Trophoblast cell (in vitro differentiated cells and primary cell): Measurements from ENCODE around the gene AACS.

Experiments
- DNase-seq, 2 donors: peaks; one replicate each; pipeline ENCODE4 v3.0.0-alpha.2; 2016
- H2AFZ ChIP-seq: 2 replicates; pipeline ENCODE4 v1.6.1; 2013; ENCODE audit warnings: low read length, moderate library complexity, mild to moderate bottlenecking; ENCODE audit not compliant: insufficient read depth, poor library complexity
- H2AK5ac ChIP-seq: 2 replicates; pipeline ENCODE4 v1.6.1; 2013; ENCODE audit warnings: mild to moderate bottlenecking, low read length
- H2BK120ac ChIP-seq: 2 replicates; pipeline ENCODE4 v1.6.1; 2013; ENCODE audit warnings: low read length, mild to moderate bottlenecking, moderate library complexity; ENCODE audit not compliant: insufficient read depth, poor library complexity
- H2BK12ac ChIP-seq: 2 replicates; pipeline ENCODE4 v1.6.1; 2013; ENCODE audit warnings: mild to moderate bottlenecking, low read length, moderate library complexity
- H2BK5ac ChIP-seq: 2 replicates; pipeline ENCODE4 v1.6.1; 2013; ENCODE audit warnings: low read length, low read depth, moderate library complexity, mild to moderate bottlenecking; ENCODE audit not compliant: poor library complexity
- H3K14ac ChIP-seq: 2 replicates; pipeline ENCODE4 v1.6.1; 2013; ENCODE audit warnings: mild to moderate bottlenecking, low read length
- H3K18ac ChIP-seq: 2 replicates; pipeline ENCODE4 v1.6.1; 2013; ENCODE audit warnings: mild to moderate bottlenecking, low read length
- H3K23ac ChIP-seq: 2 replicates; pipeline ENCODE4 v1.6.1; 2013; ENCODE audit warnings: low read length
- H3K27ac ChIP-seq: 2 replicates; pipeline ENCODE4 v1.5.1; 2013; ENCODE audit warnings: low read depth, mild to moderate bottlenecking, inconsistent platforms, low read length, moderate library complexity
- H3K27me3 ChIP-seq: 2 replicates; pipeline ENCODE4 v1.6.1; 2013; ENCODE audit warnings: inconsistent platforms, mild to moderate bottlenecking, low read length, moderate library complexity; ENCODE audit not compliant: insufficient read depth
- H3K36me3 ChIP-seq, 2 experiments: 1 replicate in 1 of 2; 2 replicates in 1 of 2; pipeline ENCODE4 v1.6.1; 2013; ENCODE audit warnings: low read length in 2 of 2, mild to moderate bottlenecking in 2 of 2, moderate library complexity in 1 of 2; ENCODE audit not compliant: insufficient read depth in 2 of 2, control insufficient read depth in 1 of 2
- H3K4ac ChIP-seq: 2 replicates; pipeline ENCODE4 v1.6.1; 2013; ENCODE audit warnings: low read depth, mild to moderate bottlenecking, low read length, moderate library complexity
- H3K4me1 ChIP-seq, 2 experiments: 1 replicate in 1 of 2; 2 replicates in 1 of 2; pipeline ENCODE4 v1.6.1; 2013; ENCODE audit warnings: low read length in 2 of 2, mild to moderate bottlenecking in 2 of 2, moderate library complexity in 1 of 2; ENCODE audit not compliant: insufficient read depth in 2 of 2, control insufficient read depth in 1 of 2
- H3K4me2 ChIP-seq: 2 replicates; pipeline ENCODE4 v1.6.1; 2013; ENCODE audit warnings: inconsistent platforms, mild to moderate bottlenecking, low read length, moderate library complexity
- H3K4me3 ChIP-seq: 2 replicates; pipeline ENCODE4 v1.5.1; 2013; ENCODE audit warnings: mild to moderate bottlenecking, low read depth, low read length, inconsistent platforms
- H3K79me1 ChIP-seq: one replicate; pipeline ENCODE4 v1.6.1; 2013; ENCODE audit warnings: low read length
- H3K79me2 ChIP-seq: 2 replicates; pipeline ENCODE4 v1.6.1; 2013; ENCODE audit warnings: low read length, mild to moderate bottlenecking; ENCODE audit not compliant: control insufficient read depth, insufficient read depth, poor library complexity
- H3K9ac ChIP-seq: 2 replicates; pipeline ENCODE4 v1.6.1; 2013; ENCODE audit warnings: mild to moderate bottlenecking, low read length
- H3K9me3 ChIP-seq: 2 replicates; pipeline ENCODE4 v1.6.1; 2013; ENCODE audit warnings: low read depth, mild to moderate bottlenecking, control low read depth, inconsistent platforms, low read length; ENCODE audit not compliant: insufficient read depth
- H4K12ac ChIP-seq: 2 replicates; pipeline ENCODE4 v1.6.1; 2013; ENCODE audit warnings: low read depth, mild to moderate bottlenecking, low read length, moderate library complexity
- H4K8ac ChIP-seq: 2 replicates; pipeline ENCODE4 v1.6.1; 2013; ENCODE audit warnings: low read depth, mild to moderate bottlenecking, low read length, moderate library complexity
- H4K91ac ChIP-seq: one replicate; pipeline ENCODE4 v1.6.1; 2013; ENCODE audit warnings: low read depth, mild to moderate bottlenecking, low read length, moderate library complexity
- WGBS: extraction: QIAGEN DNeasy Blood & Tissue Kit; methylation state at CpG from one replicate; pipeline ENCODE4 v1.1.7; 2013; ENCODE audit warnings: missing lambda C conversion rate; ENCODE audit not compliant: insufficient read length, insufficient coverage; ENCODE audit errors: extremely low coverage; 5-methylcytosine and 5-hydroxymethylcytosine counted together

Gene AACS

GRCh38 chr12:125128439-125129178, 63.4 kb downstream of the AACS start:
- Histone ChIP-seq H3K4me3 (no peak overlapping the region), H2AFZ (no peak overlapping the region)

DNA sequence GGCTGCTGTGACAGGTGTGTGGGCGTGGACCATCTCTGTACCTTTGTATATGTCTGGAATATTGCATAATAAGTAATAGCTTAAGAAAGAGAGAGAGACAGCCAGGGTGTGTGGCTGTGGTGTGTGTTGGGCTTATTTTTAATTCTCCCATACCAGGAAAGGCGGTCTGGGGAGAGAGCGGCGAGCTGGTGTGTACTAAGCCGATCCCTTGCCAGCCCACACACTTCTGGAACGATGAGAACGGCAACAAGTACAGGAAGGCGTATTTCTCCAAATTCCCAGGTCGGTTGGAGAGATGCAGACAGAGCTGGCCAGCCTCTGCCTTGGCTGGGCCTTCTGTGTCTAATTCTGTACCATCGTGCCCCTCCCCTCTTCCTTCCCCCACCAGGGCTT, 63.9 kb downstream of the AACS start:
- no CpG with 5 or more reads among the region's 10 CpGs for WGBS
- Histone ChIP-seq H2AFZ (no peak overlapping the region), H2BK12ac (no peak overlapping the region), H3K36me3 (peaks cover 8 to 21% of the 10 kb centered on the region in 2 experiments), H4K8ac (no peak overlapping the region), H3K14ac (no peak overlapping the region), H3K23ac (no peak overlapping the region), H3K4me1 (no peaks in the 10 kb centered on the region), H4K12ac (no peak overlapping the region), H3K9me3 (no peaks in the 10 kb centered on the region), H2BK5ac (no peak overlapping the region), H3K4me3 (no peak overlapping the region), H3K4ac (no peak overlapping the region), H3K79me1 (no peaks in the 10 kb centered on the region), H4K91ac (no peak overlapping the region), H3K27ac (no peak overlapping the region), H3K9ac (no peak overlapping the region), H3K79me2 (no peaks in the 10 kb centered on the region), H2BK120ac (no peak overlapping the region), H3K4me2 (no peak overlapping the region), H3K27me3 (no peaks in the 10 kb centered on the region), H3K18ac (no peak overlapping the region), H2AK5ac (no peak overlapping the region)
- no peak for DNase-seq

More at GRCh38 chr12:125128439-125129178, 63.4 kb downstream of the AACS start:
- Histone ChIP-seq H3K4me2 (no peak overlapping the region), H2BK120ac (no peak overlapping the region), H2BK12ac (no peak overlapping the region), H3K14ac (no peak overlapping the region), H3K4ac (no peak overlapping the region), H2AK5ac (no peak overlapping the region), H4K12ac (no peak overlapping the region), H3K4me1 (no peaks in the 10 kb centered on the region), H2BK5ac (no peak overlapping the region), H3K36me3 (peaks cover 8 to 21% of the 10 kb centered on the region in 2 experiments), H3K79me2 (no peaks in the 10 kb centered on the region), H3K9ac (no peak overlapping the region), H4K8ac (no peak overlapping the region), H3K9me3 (no peaks in the 10 kb centered on the region), H4K91ac (no peak overlapping the region), H3K27me3 (no peaks in the 10 kb centered on the region), H3K23ac (no peak overlapping the region), H3K79me1 (no peaks in the 10 kb centered on the region), H3K18ac (no peak overlapping the region), H3K27ac (no peak overlapping the region)
- no peak for DNase-seq
- no CpG with 5 or more reads among the region's 18 CpGs for WGBS

DNA sequence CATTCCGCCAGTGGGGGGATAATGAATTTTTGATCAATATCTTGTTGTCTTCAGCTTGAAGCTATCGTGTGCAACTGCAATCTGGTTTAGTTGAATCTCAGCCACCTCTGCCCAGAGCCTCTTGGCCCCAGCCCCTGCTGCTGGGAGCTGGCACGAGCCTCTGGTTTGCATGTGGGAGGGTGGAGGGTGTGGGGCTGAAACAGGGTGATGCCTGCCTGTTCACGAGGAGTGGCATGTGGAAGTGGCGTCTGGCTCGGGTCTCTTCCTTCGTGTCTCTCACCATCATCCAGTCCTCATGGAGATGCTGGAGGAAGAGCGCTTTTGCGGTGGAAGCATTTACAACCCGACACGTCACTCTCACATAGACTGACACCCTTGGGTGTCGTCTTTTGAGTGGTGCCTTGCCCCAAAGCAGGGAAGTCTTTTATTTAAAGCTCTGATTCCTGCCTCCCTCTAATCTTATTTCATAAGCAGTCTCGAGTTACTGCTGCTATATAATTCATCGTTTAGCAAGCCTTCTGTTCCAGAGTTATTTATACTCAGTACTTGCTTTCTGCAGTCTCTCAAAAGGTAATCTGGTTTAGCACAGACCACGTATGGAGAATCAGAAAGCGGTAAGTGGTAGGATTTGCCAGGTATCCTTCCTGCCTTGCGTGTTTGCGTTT, 64.5 kb downstream of the AACS start:
- H3K18ac ChIP-seq: no peak overlapping the region
- no peaks in the 10 kb centered on the region for H3K27me3 ChIP-seq

GRCh38 chr12:125131958-125132357, 66.7 kb downstream of the AACS start:
- DNase-seq: no peak
- H4K91ac ChIP-seq: no peak overlapping the region
- no peaks in the 10 kb centered on the region for H3K9me3 ChIP-seq
- no peak overlapping the region for H3K4ac ChIP-seq
- H2BK12ac ChIP-seq: no peak overlapping the region
- no peak overlapping the region for H3K18ac ChIP-seq
- H3K4me3 ChIP-seq: no peak overlapping the region
- no peak overlapping the region for H3K23ac ChIP-seq
- H3K79me2 ChIP-seq: no peaks in the 10 kb centered on the region
- WGBS: no CpG with 5 or more reads among the region's 8 CpGs
- no peak overlapping the region for H3K9ac ChIP-seq
- no peak overlapping the region for H4K8ac ChIP-seq
- no peak overlapping the region for H3K4me2 ChIP-seq
- H3K79me1 ChIP-seq: no peaks in the 10 kb centered on the region
- no peak overlapping the region for H2AK5ac ChIP-seq
- H2AFZ ChIP-seq: no peak overlapping the region
- no peak overlapping the region for H3K27ac ChIP-seq
- H4K12ac ChIP-seq: no peak overlapping the region
- H3K27me3 ChIP-seq: no peaks in the 10 kb centered on the region
- no peak overlapping the region for H3K14ac ChIP-seq
- no peak overlapping the region for H2BK5ac ChIP-seq
- no peaks in the 10 kb centered on the region for H3K4me1 ChIP-seq
- peaks cover 7 to 26% of the 10 kb centered on the region in 2 experiments for H3K36me3 ChIP-seq
- H2BK120ac ChIP-seq: no peak overlapping the region

More for the DNA sequence above, 64.5 kb downstream of the AACS start:
- H3K23ac ChIP-seq: no peak overlapping the region
- no peaks in the 10 kb centered on the region for H3K9me3 ChIP-seq
- no CpG with 5 or more reads among the region's 18 CpGs for WGBS
- H2BK12ac ChIP-seq: no peak overlapping the region
- no peak overlapping the region for H4K12ac ChIP-seq
- no peak overlapping the region for H2BK120ac ChIP-seq
- no peaks in the 10 kb centered on the region for H3K79me1 ChIP-seq
- no peak overlapping the region for H4K8ac ChIP-seq
- no peak overlapping the region for H2AK5ac ChIP-seq
- no peak overlapping the region for H4K91ac ChIP-seq
- H3K9ac ChIP-seq: no peak overlapping the region
- no peak for DNase-seq
- no peak overlapping the region for H3K14ac ChIP-seq
- no peaks in the 10 kb centered on the region for H3K4me1 ChIP-seq
- no peak overlapping the region for H3K4me2 ChIP-seq
- no peaks in the 10 kb centered on the region for H3K79me2 ChIP-seq
- no peak overlapping the region for H2BK5ac ChIP-seq
- peaks cover 7 to 26% of the 10 kb centered on the region in 2 experiments for H3K36me3 ChIP-seq
- peak overlapping the region; percentile 44 for H3K4me3 ChIP-seq
- H3K27ac ChIP-seq: no peak overlapping the region
- H3K4ac ChIP-seq: no peak overlapping the region
- H2AFZ ChIP-seq: no peak overlapping the region
